Hepatocyte (in vitro differentiated cells): ENCODE data around the gene SLC19A1. TPM values are rescaled to one million over a fixed set of nuclear protein-coding genes. Genes with fewer than 3 reads are reported as not detected.

Experiments used
- DNase-seq: peaks from one replicate; pipeline ENCODE4 v3.0.0-alpha.2; 2016; ENCODE audit warnings: low spot score
- H2AFZ ChIP-seq: fragments of 200-600 bp; sonication (generic); 2 replicates; pipeline ENCODE4 v1.6.0; 2016; ENCODE audit warnings: antibody characterized with exemption, mild to moderate bottlenecking
- H3K27ac ChIP-seq: fragments of 200-600 bp; sonication (generic); 2 replicates; pipeline ENCODE4 v1.5.1; 2016; ENCODE audit warnings: mild to moderate bottlenecking
- H3K27me3 ChIP-seq: fragments of 200-600 bp; sonication (generic); 2 replicates; pipeline ENCODE4 v1.6.1; 2016
- H3K36me3 ChIP-seq: fragments of 200-600 bp; sonication (generic); replicated peaks from 2 replicates; pipeline ENCODE4 v1.5.1; 2016; ENCODE audit warnings: low read depth; ENCODE audit not compliant: insufficient read depth
- H3K4me1 ChIP-seq: fragments of 200-600 bp; sonication (generic); 2 replicates; pipeline ENCODE4 v1.5.1; 2016; ENCODE audit warnings: mild to moderate bottlenecking, moderate library complexity; ENCODE audit not compliant: insufficient read depth
- H3K4me2 ChIP-seq: fragments of 200-600 bp; sonication (generic); 2 replicates; pipeline ENCODE4 v1.6.0; 2016
- H3K4me3 ChIP-seq: fragments of 200-600 bp; sonication (generic); 2 replicates; pipeline ENCODE4 v1.5.1; 2016; ENCODE audit warnings: mild to moderate bottlenecking
- H3K79me2 ChIP-seq: fragments of 200-600 bp; sonication (generic); 2 replicates; pipeline ENCODE4 v1.6.0; 2017; ENCODE audit warnings: mild to moderate bottlenecking
- H3K9me2 ChIP-seq: fragments of 200-600 bp; sonication (generic); replicated peaks from 2 replicates; pipeline ENCODE4 v1.6.0; 2017; ENCODE audit warnings: mild to moderate bottlenecking; ENCODE audit not compliant: insufficient read depth
- H3K9me3 ChIP-seq: fragments of 200-600 bp; sonication (generic); 2 replicates; pipeline ENCODE4 v1.5.1; 2016; ENCODE audit warnings: low read depth, mild to moderate bottlenecking
- H4K20me1 ChIP-seq: fragments of 200-600 bp; sonication (generic); 2 replicates; pipeline ENCODE4 v1.6.0; 2016; ENCODE audit warnings: mild to moderate bottlenecking; ENCODE audit not compliant: insufficient read depth, poor library complexity, severe bottlenecking
- CTCF ChIP-seq: fragments of 200-600 bp; sonication (generic); IDR thresholded peaks from 2 replicates; pipeline ENCODE4 v1.5.1; 2016; ENCODE audit warnings: antibody characterized with exemption, mild to moderate bottlenecking; ENCODE audit not compliant: poor library complexity
- EZH2 ChIP-seq: fragments of 200-600 bp; sonication (generic); IDR thresholded peaks from 2 replicates; pipeline ENCODE4 v1.6.1; 2016; ENCODE audit warnings: antibody characterized with exemption, mild to moderate bottlenecking, borderline replicate concordance
- EZH2phosphoT487 ChIP-seq: fragments of 200-600 bp; sonication (generic); IDR thresholded peaks from one replicate; pipeline ENCODE4 v1.6.1; 2018; ENCODE audit warnings: antibody characterized with exemption, mild to moderate bottlenecking, low read depth, moderate library complexity; ENCODE audit not compliant: unreplicated experiment, severe bottlenecking
- WGBS: methylation state at CpG from one replicate; pipeline ENCODE4 v1.1.6; 2016; ENCODE audit warnings: low lambda C conversion rate; ENCODE audit errors: missing lambda C conversion rate; 5-methylcytosine and 5-hydroxymethylcytosine counted together
- polyA plus RNA-seq: library from polyadenylated mRNA; unstranded; fragments of >200 nt; fragmentation: Nextera tagmentation; extraction: Ambion mirVana; gene quantifications from 2 replicates; pipeline ENCODE4 v1.2.1, GENCODE V29; 2016
- total RNA-seq: library from RNA; depleted of rRNA; stranded (reverse); fragments of >200 nt; gene quantifications from 2 replicates; pipeline ENCODE4 v1.2.3, GENCODE V29; 2014

Gene SLC19A1
- total and polyA plus RNA-seq, 2 experiments from 2014 or later = 7.7 to 24.8 TPM

GRCh38 chr21:45475797-45476570, 66.3 kb downstream of the SLC19A1 start:
- Histone ChIP-seq H3K27me3 (no peaks in the 10 kb centered on the region), H3K4me1 (peaks cover 18% of the 10 kb centered on the region), H3K36me3 (no peaks in the 10 kb centered on the region), H3K4me3 (no peak overlapping the region), H4K20me1 (no peaks in the 10 kb centered on the region), H2AFZ (no peak overlapping the region), H3K79me2 (peaks cover 4% of the 10 kb centered on the region), H3K9me3 (no peaks in the 10 kb centered on the region), H3K9me2 (no peaks in the 10 kb centered on the region), H3K4me2 (no peak overlapping the region), H3K27ac (no peak overlapping the region)
- DNase-seq = no peak
- WGBS = 95% methylated on average over 47 of the region's 53 CpGs
- no peak for TF ChIP-seq CTCF
- no peak for TF ChIP-seq EZH2
- no peak for TF ChIP-seq EZH2phosphoT487

GRCh38 chr21:45475004-45475685, 67.1 kb downstream of the SLC19A1 start:
- peaks cover 25% of the 10 kb centered on the region for H3K4me1 ChIP-seq
- H4K20me1 ChIP-seq = no peaks in the 10 kb centered on the region
- H3K4me3 ChIP-seq = no peak overlapping the region
- H3K36me3 ChIP-seq = no peaks in the 10 kb centered on the region
- no peak overlapping the region for H3K4me2 ChIP-seq
- no peak for DNase-seq
- H3K79me2 ChIP-seq = peaks cover 4% of the 10 kb centered on the region
- no peaks in the 10 kb centered on the region for H3K9me2 ChIP-seq
- no peak overlapping the region for H3K27ac ChIP-seq
- H2AFZ ChIP-seq = no peak overlapping the region
- WGBS = 96% methylated on average over 43 of the region's 43 CpGs
- TF ChIP-seq CTCF (no peak), EZH2phosphoT487 (no peak), EZH2 (no peak)
- H3K27me3 ChIP-seq = no peaks in the 10 kb centered on the region
- H3K9me3 ChIP-seq = no peaks in the 10 kb centered on the region

GRCh38 chr21:45474323-45474950, 67.8 kb downstream of the SLC19A1 start:
- Histone ChIP-seq H3K36me3 (no peaks in the 10 kb centered on the region), H3K4me2 (no peak overlapping the region), H3K27ac (no peak overlapping the region), H3K9me3 (no peaks in the 10 kb centered on the region), H3K27me3 (no peaks in the 10 kb centered on the region), H3K79me2 (peaks cover 4% of the 10 kb centered on the region), H3K9me2 (no peaks in the 10 kb centered on the region), H4K20me1 (no peaks in the 10 kb centered on the region), H2AFZ (no peak overlapping the region), H3K4me1 (peaks cover 31% of the 10 kb centered on the region), H3K4me3 (no peak overlapping the region)
- no peak for DNase-seq
- no peak for TF ChIP-seq EZH2
- TF ChIP-seq EZH2phosphoT487 = no peak
- TF ChIP-seq CTCF = no peak
- over 99% methylated on average over 18 of the region's 18 CpGs for WGBS
